Measurements from ENCODE around the gene LAGE3. TPM values are rescaled to one million over a fixed set of nuclear protein-coding genes. Genes with fewer than 3 reads are reported as not detected.

Gene LAGE3
- total RNA-seq, 2 donors from 2014 or later: 29.5 to 34.1 TPM

GRCh38 chrX:154476821-154477220, 2.3 kb downstream of the LAGE3 start:
- no peak overlapping the region for H3K27ac Mint-ChIP-seq
- no peak overlapping the region for H3K4me3 ChIP-seq (ENCODE audit: low read length)
- no peaks in the 10 kb centered on the region for H3K36me3 ChIP-seq (ENCODE audit: control insufficient read depth, insufficient read depth, low read length)
- no peak overlapping the region for H3K4me3 Mint-ChIP-seq
- peaks cover 22% of the 10 kb centered on the region for H3K36me3 Mint-ChIP-seq (ENCODE audit: low read depth)
- no peaks in the 10 kb centered on the region for H3K27me3 ChIP-seq (ENCODE audit: control insufficient read depth, insufficient read depth, low read length, poor library complexity, severe bottlenecking)
- H3K9me3 Mint-ChIP-seq: peaks cover 66% of the 10 kb centered on the region
- no peak overlapping the region for H3K9ac ChIP-seq (ENCODE audit: extremely low read depth, low read length, poor library complexity, severe bottlenecking)
- TF ChIP-seq, protein P1, sequence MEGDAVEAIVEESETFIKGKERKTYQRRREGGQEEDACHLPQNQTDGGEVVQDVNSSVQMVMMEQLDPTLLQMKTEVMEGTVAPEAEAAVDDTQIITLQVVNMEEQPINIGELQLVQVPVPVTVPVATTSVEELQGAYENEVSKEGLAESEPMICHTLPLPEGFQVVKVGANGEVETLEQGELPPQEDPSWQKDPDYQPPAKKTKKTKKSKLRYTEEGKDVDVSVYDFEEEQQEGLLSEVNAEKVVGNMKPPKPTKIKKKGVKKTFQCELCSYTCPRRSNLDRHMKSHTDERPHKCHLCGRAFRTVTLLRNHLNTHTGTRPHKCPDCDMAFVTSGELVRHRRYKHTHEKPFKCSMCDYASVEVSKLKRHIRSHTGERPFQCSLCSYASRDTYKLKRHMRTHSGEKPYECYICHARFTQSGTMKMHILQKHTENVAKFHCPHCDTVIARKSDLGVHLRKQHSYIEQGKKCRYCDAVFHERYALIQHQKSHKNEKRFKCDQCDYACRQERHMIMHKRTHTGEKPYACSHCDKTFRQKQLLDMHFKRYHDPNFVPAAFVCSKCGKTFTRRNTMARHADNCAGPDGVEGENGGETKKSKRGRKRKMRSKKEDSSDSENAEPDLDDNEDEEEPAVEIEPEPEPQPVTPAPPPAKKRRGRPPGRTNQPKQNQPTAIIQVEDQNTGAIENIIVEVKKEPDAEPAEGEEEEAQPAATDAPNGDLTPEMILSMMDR (conservative IDR thresholded peaks at IDR 0.05): no peak
- H3K4me1 ChIP-seq (ENCODE audit: control insufficient read depth, insufficient read depth, low read length): no peaks in the 10 kb centered on the region
- H3K27ac ChIP-seq (ENCODE audit: low read depth, low read length): no peak overlapping the region
- DNase-seq: no peak
- no peaks in the 10 kb centered on the region for H3K4me1 Mint-ChIP-seq
- no peaks in the 10 kb centered on the region for H3K9me3 ChIP-seq (ENCODE audit: control insufficient read depth, low read length)
- WGBS, 2 experiments (ENCODE audit: insufficient coverage in 1 of 2, insufficient read length in 1 of 2): 99 to 100% methylated on average over 1 to 8 of the region's 8 CpGs
- H3K27me3 Mint-ChIP-seq (ENCODE audit: insufficient read depth): no peaks in the 10 kb centered on the region

GRCh38 chrX:154473683-154474082, 5.4 kb downstream of the LAGE3 start:
- TF ChIP-seq, protein P1 (conservative IDR thresholded peaks at IDR 0.05): no peak
- no peaks in the 10 kb centered on the region for H3K27me3 ChIP-seq (ENCODE audit: control insufficient read depth, insufficient read depth, low read length, poor library complexity, severe bottlenecking)
- no peak overlapping the region for H3K9ac ChIP-seq (ENCODE audit: extremely low read depth, low read length, poor library complexity, severe bottlenecking)
- no peak for DNase-seq
- H3K4me3 ChIP-seq (ENCODE audit: low read length): no peak overlapping the region
- peaks cover 71% of the 10 kb centered on the region for H3K9me3 Mint-ChIP-seq
- H3K36me3 ChIP-seq (ENCODE audit: control insufficient read depth, insufficient read depth, low read length): no peaks in the 10 kb centered on the region
- H3K9me3 ChIP-seq (ENCODE audit: control insufficient read depth, low read length): no peaks in the 10 kb centered on the region
- H3K27me3 Mint-ChIP-seq (ENCODE audit: insufficient read depth): no peaks in the 10 kb centered on the region
- H3K27ac ChIP-seq (ENCODE audit: low read depth, low read length): no peak overlapping the region
- no peaks in the 10 kb centered on the region for H3K4me1 Mint-ChIP-seq
- H3K27ac Mint-ChIP-seq: no peak overlapping the region
- no peaks in the 10 kb centered on the region for H3K4me1 ChIP-seq (ENCODE audit: control insufficient read depth, insufficient read depth, low read length)
- H3K4me3 Mint-ChIP-seq: no peak overlapping the region
- 94% methylated on average over 6 of the region's 7 CpGs; no CpG with 5 or more reads in 1 of the 2 experiments for WGBS, 2 experiments (ENCODE audit: insufficient coverage in 1 of 2, insufficient read length in 1 of 2)
- peaks cover 24% of the 10 kb centered on the region for H3K36me3 Mint-ChIP-seq (ENCODE audit: low read depth)

GRCh38 chrX:154472685-154473632, 6.1 kb downstream of the LAGE3 start:
- Histone ChIP-seq H3K9me3 (ENCODE audit: control insufficient read depth, low read length) (no peaks in the 10 kb centered on the region), H3K9ac (ENCODE audit: extremely low read depth, low read length, poor library complexity, severe bottlenecking) (no peak overlapping the region), H3K27me3 (ENCODE audit: control insufficient read depth, insufficient read depth, low read length, poor library complexity, severe bottlenecking) (no peaks in the 10 kb centered on the region), H3K4me3 (ENCODE audit: low read length) (no peak overlapping the region), H3K27ac (ENCODE audit: low read depth, low read length) (no peak overlapping the region), H3K36me3 (ENCODE audit: control insufficient read depth, insufficient read depth, low read length) (no peaks in the 10 kb centered on the region), H3K4me1 (ENCODE audit: control insufficient read depth, insufficient read depth, low read length) (no peaks in the 10 kb centered on the region)
- DNase-seq: no peak
- Mint-ChIP-seq H3K4me3 (no peak overlapping the region), H3K27me3 (ENCODE audit: insufficient read depth) (no peaks in the 10 kb centered on the region), H3K9me3 (peaks cover 68% of the 10 kb centered on the region), H3K4me1 (no peaks in the 10 kb centered on the region), H3K36me3 (ENCODE audit: low read depth) (peaks cover 24% of the 10 kb centered on the region), H3K27ac (no peak overlapping the region)
- 71 to 90% methylated on average over 6 to 27 of the region's 28 CpGs for WGBS, 2 experiments (ENCODE audit: insufficient coverage in 1 of 2, insufficient read length in 1 of 2)
- TF ChIP-seq, protein P1 (conservative IDR thresholded peaks at IDR 0.05): no peak
